GOT3 (cell line): Measurements from ENCODE around the gene PDE7B.

ENCODE experiments used
- DNase-seq: peaks from one replicate; lab custom pipeline; 2025; ENCODE audit warnings: mixed read lengths; lab: John Stamatoyannopoulos, UW

Gene PDE7B

GRCh38 chr6:135887069-135887468 is 35.6 kb downstream of the PDE7B start:
- DNase-seq = no peak

GRCh38 chr6:135888818-135889217 is 37.3 kb downstream of the PDE7B start:
- no peak for DNase-seq

GRCh38 chr6:135890876-135891275 is 39.4 kb downstream of the PDE7B start:
- no peak for DNase-seq

- DNase-seq = no peak
These were observed 40.2 kb downstream of the PDE7B start for GRCh38 chr6:135891710-135892109.

- no peak for DNase-seq
These were observed 43.9 kb downstream of the PDE7B start for GRCh38 chr6:135895231-135895911.

- no peak for DNase-seq
These were observed 45.6 kb downstream of the PDE7B start for GRCh38 chr6:135897087-135897486.

- DNase-seq = no peak
These were observed 50.4 kb downstream of the PDE7B start for GRCh38 chr6:135901774-135902524.

- DNase-seq = no peak
These were observed 51.3 kb downstream of the PDE7B start for GRCh38 chr6:135902756-135903331.

- no peak for DNase-seq
These were observed 53.2 kb downstream of the PDE7B start for GRCh38 chr6:135904666-135905065.

GRCh38 chr6:135905604-135906300 is 54.3 kb downstream of the PDE7B start:
- no peak for DNase-seq

GRCh38 chr6:135906542-135906941 is 55.0 kb downstream of the PDE7B start:
- DNase-seq = no peak

GRCh38 chr6:135906972-135907465 is 55.5 kb downstream of the PDE7B start:
- DNase-seq = no peak

- DNase-seq = no peak
These were observed 58.4 kb downstream of the PDE7B start for GRCh38 chr6:135909737-135910387.

- DNase-seq = no peak
These were observed 59.5 kb downstream of the PDE7B start for GRCh38 chr6:135910790-135911618.

- DNase-seq = no peak
These were observed 62.3 kb downstream of the PDE7B start for GRCh38 chr6:135913785-135914184.

- DNase-seq = no peak
These were observed 67.5 kb downstream of the PDE7B start for GRCh38 chr6:135919026-135919425.

- DNase-seq = no peak
These were observed 69.2 kb downstream of the PDE7B start for GRCh38 chr6:135920689-135921088.

- no peak for DNase-seq
These were observed 69.7 kb downstream of the PDE7B start for GRCh38 chr6:135921188-135921587.

- no peak for DNase-seq
These were observed 70.7 kb downstream of the PDE7B start for GRCh38 chr6:135922174-135922573.

- DNase-seq = no peak
These were observed 71.2 kb downstream of the PDE7B start for GRCh38 chr6:135922746-135923145.

GRCh38 chr6:135932651-135933050 is 81.2 kb downstream of the PDE7B start:
- DNase-seq = no peak
